B cell (primary cell): ENCODE results near the gene GCA.

Experiments
- CTCF ChIP-seq: fragments of 200-600 bp; IDR thresholded peaks from one replicate; pipeline ENCODE4 v1.8.0; 2022; ENCODE audit warnings: antibody characterized with exemption, mild to moderate bottlenecking
- EZH2 ChIP-seq: IDR thresholded peaks from 2 replicates; pipeline ENCODE4 v1.6.1; 2012; ENCODE audit warnings: borderline replicate concordance, low read depth, mild to moderate bottlenecking, moderate library complexity, low read length; ENCODE audit not compliant: insufficient read depth, poor library complexity, severe bottlenecking

- TF ChIP-seq EZH2 (no peak), CTCF (no peak)
These were observed 31.1 kb upstream of the GCA start for GRCh38 chr2:162312853-162313252.
